OCI-LY3 (cell line): ENCODE data around the gene EDEM3.

Experiments used
- H2AFZ ChIP-seq: fragments of 200-600, 300-600 bp; shearing (Covaris generic); 2 replicates; pipeline ENCODE4 v1.6.0; 2014; ENCODE audit warnings: antibody characterized with exemption, low read depth, low read length
- H3K27ac ChIP-seq: fragments of 200-600, 300-600 bp; sonication (generic); 2 replicates; pipeline ENCODE4 v1.5.1; 2014; ENCODE audit warnings: mild to moderate bottlenecking, low read length, moderate library complexity, mixed read lengths
- H3K27me3 ChIP-seq: fragments of 200-600, 300-600 bp; sonication (generic); 2 replicates; pipeline ENCODE4 v1.6.1; 2014; ENCODE audit warnings: low read depth, low read length, mixed read lengths
- H3K36me3 ChIP-seq: fragments of 200-600, 300-600 bp; sonication (generic); replicated peaks from 2 replicates; pipeline ENCODE3; 2014; ENCODE audit warnings: low read depth, low read length, mixed read lengths
- H3K4me1 ChIP-seq: fragments of 300-600, 200-600 bp; sonication (generic); 2 replicates; pipeline ENCODE4 v1.6.1; 2014; ENCODE audit warnings: low read length, mixed read lengths
- H3K4me2 ChIP-seq: fragments of 200-600, 300-600 bp; sonication (generic); 2 replicates; pipeline ENCODE4 v1.6.1; 2014; ENCODE audit warnings: low read length, mixed read lengths
- H3K4me3 ChIP-seq: fragments of 300-600, 200-600 bp; sonication (generic); 2 replicates; pipeline ENCODE4 v1.5.1; 2014; ENCODE audit warnings: antibody characterized with exemption, mild to moderate bottlenecking, low read length, moderate library complexity
- H3K79me2 ChIP-seq: fragments of 300-600, 200-600 bp; shearing (Covaris generic); 2 replicates; pipeline ENCODE4 v1.6.1; 2014; ENCODE audit warnings: mild to moderate bottlenecking, low read length, mixed read lengths
- H3K9ac ChIP-seq: fragments of 300-600, 200-600 bp; shearing (Covaris generic); 2 replicates; pipeline ENCODE4 v1.6.0; 2014; ENCODE audit warnings: mild to moderate bottlenecking, low read length, moderate library complexity
- H3K9me3 ChIP-seq: fragments of 200-600, 300-600 bp; shearing (Covaris generic); 2 replicates; pipeline ENCODE4 v1.6.1; 2014; ENCODE audit warnings: low read length, mixed read lengths; ENCODE audit not compliant: insufficient read depth
- H4K20me1 ChIP-seq: fragments of 200-600, 300-600 bp; sonication (generic); 2 replicates; pipeline ENCODE4 v1.6.1; 2016; ENCODE audit warnings: low read length, mixed read lengths; ENCODE audit not compliant: insufficient read depth
- EZH2phosphoT487 ChIP-seq: fragments of 200-600 bp; shearing (Covaris generic); IDR thresholded peaks from 2 replicates; pipeline ENCODE4 v1.6.1; 2018; ENCODE audit warnings: antibody characterized with exemption, mixed run types, low read depth
- TF ChIP-seq, protein P1 (sequence below): fragments of 200-600, 300-600 bp; sonication (generic); IDR thresholded peaks from 2 replicates; pipeline ENCODE4 v1.5.1; 2014; ENCODE audit warnings: antibody characterized with exemption, low read length, low read depth

EDEM3 gene

DNA sequence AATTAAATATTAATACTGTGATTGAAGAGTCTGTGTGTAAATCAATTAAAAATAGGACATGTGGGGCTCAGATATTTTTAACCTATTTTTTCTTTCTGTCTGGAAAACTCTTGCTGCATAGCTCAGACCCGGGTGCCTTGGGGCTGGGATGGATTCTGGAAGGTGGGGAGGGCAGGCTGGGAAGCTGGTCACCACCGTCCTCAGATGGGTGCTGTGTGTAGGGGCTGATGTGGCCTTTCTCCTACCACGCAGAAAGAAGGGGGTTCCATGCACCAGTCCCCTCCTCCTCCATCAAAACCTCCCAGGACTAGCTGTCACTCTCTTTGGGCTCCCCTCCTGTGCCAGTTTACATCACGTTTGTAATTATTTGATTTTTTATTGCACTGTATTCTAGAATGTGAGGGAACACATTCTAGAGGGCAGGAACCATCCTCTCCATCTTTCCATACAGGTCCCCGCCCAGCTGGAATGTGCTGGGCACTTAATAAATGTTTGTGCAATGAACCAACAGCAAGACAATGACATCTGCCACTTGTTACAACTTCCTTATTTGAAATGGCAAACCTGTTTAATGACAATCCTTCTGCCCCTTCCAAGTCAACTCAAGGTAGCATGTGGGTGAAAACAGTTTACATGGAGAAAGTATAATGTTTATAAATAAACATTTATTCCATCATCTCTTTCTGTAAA lies 104.3 kb downstream of the EDEM3 start:
- Histone ChIP-seq H3K27ac (no peak overlapping the region), H3K4me1 (peaks cover 22% of the 10 kb centered on the region), H3K4me2 (peak overlapping the region; percentile 81; the same call in 1 of the 2 replicates), H2AFZ (no peak overlapping the region), H4K20me1 (no peaks in the 10 kb centered on the region), H3K79me2 (no peaks in the 10 kb centered on the region), H3K4me3 (no peak overlapping the region), H3K27me3 (no peaks in the 10 kb centered on the region), H3K36me3 (no peaks in the 10 kb centered on the region), H3K9me3 (no peaks in the 10 kb centered on the region), H3K9ac (no peak overlapping the region)
- TF ChIP-seq, protein P1, sequence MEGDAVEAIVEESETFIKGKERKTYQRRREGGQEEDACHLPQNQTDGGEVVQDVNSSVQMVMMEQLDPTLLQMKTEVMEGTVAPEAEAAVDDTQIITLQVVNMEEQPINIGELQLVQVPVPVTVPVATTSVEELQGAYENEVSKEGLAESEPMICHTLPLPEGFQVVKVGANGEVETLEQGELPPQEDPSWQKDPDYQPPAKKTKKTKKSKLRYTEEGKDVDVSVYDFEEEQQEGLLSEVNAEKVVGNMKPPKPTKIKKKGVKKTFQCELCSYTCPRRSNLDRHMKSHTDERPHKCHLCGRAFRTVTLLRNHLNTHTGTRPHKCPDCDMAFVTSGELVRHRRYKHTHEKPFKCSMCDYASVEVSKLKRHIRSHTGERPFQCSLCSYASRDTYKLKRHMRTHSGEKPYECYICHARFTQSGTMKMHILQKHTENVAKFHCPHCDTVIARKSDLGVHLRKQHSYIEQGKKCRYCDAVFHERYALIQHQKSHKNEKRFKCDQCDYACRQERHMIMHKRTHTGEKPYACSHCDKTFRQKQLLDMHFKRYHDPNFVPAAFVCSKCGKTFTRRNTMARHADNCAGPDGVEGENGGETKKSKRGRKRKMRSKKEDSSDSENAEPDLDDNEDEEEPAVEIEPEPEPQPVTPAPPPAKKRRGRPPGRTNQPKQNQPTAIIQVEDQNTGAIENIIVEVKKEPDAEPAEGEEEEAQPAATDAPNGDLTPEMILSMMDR = no peak
- TF ChIP-seq EZH2phosphoT487 = no peak

DNA sequence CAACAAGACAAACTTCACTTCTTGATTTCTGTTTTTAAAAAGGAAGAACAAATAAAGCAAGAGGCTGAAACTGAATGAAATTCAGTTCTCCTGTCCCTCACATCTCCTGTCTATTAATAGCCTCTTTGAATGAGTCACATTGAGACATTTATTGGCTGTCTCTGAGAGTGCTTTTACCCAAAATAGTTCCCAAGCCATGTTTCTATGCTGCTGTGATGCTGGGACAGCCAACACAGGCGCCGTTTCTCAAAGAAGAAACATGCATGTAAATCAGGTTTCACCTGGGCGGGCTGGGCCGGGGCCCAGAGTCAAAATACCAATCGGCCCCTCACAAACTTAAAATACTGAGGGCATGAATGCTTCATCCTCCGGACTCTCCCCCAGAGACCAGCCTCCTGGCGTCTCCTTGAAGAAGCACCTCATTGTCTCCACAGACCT lies 105.2 kb downstream of the EDEM3 start:
- Histone ChIP-seq H3K4me3 (peak overlapping the region; percentile 62), H3K4me2 (peak overlapping the region; percentile 81), H3K27ac (peak overlapping the region; percentile 70), H3K9ac (peak overlapping the region; percentile 33; the same call in 1 of the 2 replicates), H3K9me3 (no peaks in the 10 kb centered on the region), H2AFZ (peak overlapping the region; percentile 87), H3K4me1 (peaks cover 22% of the 10 kb centered on the region), H3K79me2 (no peaks in the 10 kb centered on the region), H3K36me3 (no peaks in the 10 kb centered on the region), H3K27me3 (no peaks in the 10 kb centered on the region), H4K20me1 (no peaks in the 10 kb centered on the region)
- TF ChIP-seq, protein P1 = no peak
- TF ChIP-seq EZH2phosphoT487 = no peak

DNA sequence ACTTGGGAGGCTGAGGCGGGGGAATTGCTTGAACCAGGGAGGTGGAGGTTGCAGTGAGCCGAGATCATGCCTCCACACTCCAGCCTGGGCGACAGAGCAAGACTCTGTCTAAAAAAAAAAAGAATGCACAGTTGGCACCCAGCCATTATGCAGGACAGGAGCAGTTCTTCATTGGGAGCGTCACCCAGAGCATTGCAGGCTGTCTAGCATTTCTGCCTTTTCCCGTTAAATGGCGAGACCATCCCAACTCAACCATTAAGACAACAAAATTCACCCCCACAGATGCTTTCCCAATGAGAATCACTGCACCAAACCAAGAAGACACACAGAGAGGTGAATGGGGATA lies 105.8 kb downstream of the EDEM3 start:
- H3K36me3 ChIP-seq = no peaks in the 10 kb centered on the region
- no peak for TF ChIP-seq EZH2phosphoT487
- TF ChIP-seq, protein P1 = no peak
- no peaks in the 10 kb centered on the region for H3K79me2 ChIP-seq
- H3K9me3 ChIP-seq = no peaks in the 10 kb centered on the region
- peak overlapping the region; percentile 62 for H3K4me3 ChIP-seq
- H3K27ac ChIP-seq = peak overlapping the region; percentile 70
- H3K27me3 ChIP-seq = no peaks in the 10 kb centered on the region
- H3K9ac ChIP-seq = peak overlapping the region; percentile 33; the same call in 1 of the 2 replicates
- H3K4me2 ChIP-seq = peak overlapping the region; percentile 81
- H2AFZ ChIP-seq = peak overlapping the region; percentile 87
- no peaks in the 10 kb centered on the region for H4K20me1 ChIP-seq
- peaks cover 22% of the 10 kb centered on the region for H3K4me1 ChIP-seq

DNA sequence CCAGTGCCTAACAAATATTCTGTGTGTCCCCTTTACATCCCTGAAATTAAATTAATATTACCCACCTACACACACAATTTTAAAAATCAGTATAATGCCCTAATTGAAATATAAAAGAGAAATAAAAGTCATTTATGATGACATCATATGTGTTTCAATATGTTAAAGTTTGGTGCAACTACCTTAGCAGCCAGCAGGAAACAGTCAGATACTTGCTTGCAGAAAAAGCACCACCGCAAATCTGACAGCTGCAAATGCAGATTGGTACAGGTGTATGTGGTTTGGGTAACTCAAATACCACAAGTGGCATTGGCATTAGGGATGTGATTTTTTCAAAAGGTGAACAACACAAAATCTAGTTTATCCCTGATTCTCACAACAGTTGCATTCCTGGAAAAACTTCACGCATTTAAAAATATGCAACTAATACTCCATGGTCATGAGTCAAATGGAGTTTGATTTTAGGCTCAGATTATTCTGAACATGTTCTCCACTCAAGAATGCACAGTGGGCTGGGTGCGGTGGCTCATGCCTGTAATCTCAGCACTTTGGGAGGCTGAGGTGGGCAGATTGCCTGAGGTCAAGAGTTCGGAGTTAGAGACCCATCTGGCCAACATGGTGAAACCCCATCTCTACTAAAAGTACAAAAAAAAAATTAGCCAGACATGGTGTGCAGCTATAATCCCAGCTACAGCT lies 106.3 kb downstream of the EDEM3 start:
- H3K4me2 ChIP-seq = no peak overlapping the region
- H3K9me3 ChIP-seq = no peaks in the 10 kb centered on the region
- H3K4me3 ChIP-seq = no peak overlapping the region
- no peak overlapping the region for H3K9ac ChIP-seq
- no peaks in the 10 kb centered on the region for H4K20me1 ChIP-seq
- no peak overlapping the region for H2AFZ ChIP-seq
- no peaks in the 10 kb centered on the region for H3K27me3 ChIP-seq
- H3K79me2 ChIP-seq = no peaks in the 10 kb centered on the region
- no peaks in the 10 kb centered on the region for H3K36me3 ChIP-seq
- H3K27ac ChIP-seq = no peak overlapping the region
- H3K4me1 ChIP-seq = peaks cover 22% of the 10 kb centered on the region
- TF ChIP-seq, protein P1 = no peak
- no peak for TF ChIP-seq EZH2phosphoT487
